Iris pigment epithelial cell (primary cell): ENCODE measurements around the gene HDAC2.
"Not testable (repeated sequence)": the region's sequence is repeated elsewhere in the genome, so short reads cannot be mapped to it uniquely, and the experiment has no call there.

Source experiments
- DNase-seq: peaks from one replicate; pipeline ENCODE4 v3.0.0-alpha.2; 2011; ENCODE audit warnings: low read depth

The HDAC2 gene

DNA sequence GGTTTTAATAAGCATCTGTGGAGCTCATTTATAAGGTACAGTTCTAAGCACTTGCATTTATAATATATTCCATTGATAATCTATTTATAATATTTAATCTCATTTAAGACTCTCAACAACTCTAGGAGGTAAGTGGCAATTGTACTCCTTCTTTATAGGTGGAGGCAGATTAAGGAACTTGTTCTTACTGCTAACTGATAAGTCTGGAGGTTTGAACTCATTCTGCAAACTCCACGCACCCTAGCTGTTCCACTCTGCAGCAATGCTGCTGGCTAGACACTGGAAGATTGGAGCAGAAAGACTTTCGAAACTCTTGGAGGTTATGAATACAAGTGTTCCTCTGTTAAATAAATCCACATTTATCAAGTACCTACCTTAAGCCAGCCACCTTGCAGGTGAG lies 793 bp upstream of the HDAC2 start:
- peak; percentile 23 for DNase-seq

DNA sequence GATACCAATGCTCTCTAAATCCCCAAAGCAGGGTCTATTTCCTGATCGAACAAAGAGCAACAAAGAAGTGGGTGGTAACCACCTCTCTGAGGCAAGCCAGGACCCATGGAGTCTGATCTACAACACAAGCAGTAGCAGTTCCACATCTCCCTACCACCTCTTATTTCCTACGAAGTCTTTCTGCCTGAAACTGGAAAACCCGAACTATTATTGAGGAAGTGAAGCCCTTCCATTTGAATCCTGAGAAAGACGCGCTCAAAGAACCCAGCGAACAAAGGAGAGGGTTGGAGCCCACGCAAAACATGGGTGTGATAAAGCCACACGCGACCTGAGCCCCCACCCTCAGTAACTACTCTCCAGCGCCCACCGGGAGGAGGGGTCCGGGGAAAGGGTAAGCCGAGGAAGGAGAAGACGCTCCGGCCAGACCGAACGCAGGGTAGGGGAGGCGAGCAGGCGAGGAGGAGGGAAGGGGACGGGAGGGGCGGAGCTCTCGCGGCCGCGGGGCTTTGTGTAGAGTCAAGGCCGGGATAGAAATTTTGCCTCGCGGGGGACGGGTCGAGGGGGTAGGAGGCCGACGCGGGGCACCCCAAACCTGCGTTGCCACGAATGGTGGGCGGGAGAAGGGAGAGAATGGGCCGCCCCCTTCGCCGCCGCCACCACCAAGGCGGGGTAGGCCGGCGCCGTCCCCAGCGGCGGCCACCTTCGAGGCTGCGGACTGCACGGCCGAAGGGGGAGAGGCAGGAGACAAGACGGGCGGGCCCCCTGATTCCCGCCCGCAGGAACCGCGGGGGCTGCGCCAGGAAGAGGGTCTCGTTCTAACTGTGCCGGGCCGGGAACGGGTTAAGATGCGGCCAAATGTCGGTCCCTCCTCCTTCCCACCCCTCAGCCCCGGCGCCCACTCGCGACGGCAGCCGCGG lies 802 bp downstream of the HDAC2 start:
- peak; percentile 50 for DNase-seq

DNA sequence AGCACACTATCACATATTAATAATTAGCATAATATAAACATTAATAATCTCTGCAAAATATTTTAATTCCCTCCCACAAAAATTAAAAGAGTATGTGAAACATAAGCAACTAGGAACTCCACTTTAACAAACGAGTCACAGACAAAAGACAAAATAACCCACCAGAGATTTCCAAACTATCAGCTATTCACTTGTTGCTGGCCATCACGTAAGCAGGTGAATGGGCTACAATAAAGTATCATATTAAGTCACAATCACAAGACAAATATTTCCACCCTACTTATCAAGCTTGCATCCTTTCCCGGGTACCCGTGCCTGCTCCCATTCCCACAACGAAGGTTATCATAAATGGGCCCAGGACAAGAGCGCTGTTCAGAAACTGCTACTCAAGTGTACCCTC lies 2.5 kb downstream of the HDAC2 start:
- no peak for DNase-seq

DNA sequence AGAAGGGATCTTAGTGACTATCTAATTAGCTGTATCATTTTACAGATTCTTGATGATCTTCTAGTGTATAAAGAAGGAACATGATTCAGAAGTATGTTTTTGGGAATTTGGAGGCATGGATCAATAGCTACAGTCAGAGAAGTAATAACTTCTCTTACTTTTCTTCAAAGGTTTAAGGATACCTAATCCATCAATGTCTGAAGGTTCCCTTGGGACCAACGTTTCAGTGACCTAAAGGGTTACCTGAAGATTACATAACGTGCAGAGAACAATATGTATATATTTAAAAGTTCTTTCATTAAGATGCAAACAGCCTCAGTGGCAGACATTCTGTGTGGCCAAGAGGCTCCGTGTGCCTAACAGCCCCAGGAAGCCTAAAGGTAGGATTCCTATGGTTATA lies 3.2 kb downstream of the HDAC2 start:
- DNase-seq, result no peak

DNA sequence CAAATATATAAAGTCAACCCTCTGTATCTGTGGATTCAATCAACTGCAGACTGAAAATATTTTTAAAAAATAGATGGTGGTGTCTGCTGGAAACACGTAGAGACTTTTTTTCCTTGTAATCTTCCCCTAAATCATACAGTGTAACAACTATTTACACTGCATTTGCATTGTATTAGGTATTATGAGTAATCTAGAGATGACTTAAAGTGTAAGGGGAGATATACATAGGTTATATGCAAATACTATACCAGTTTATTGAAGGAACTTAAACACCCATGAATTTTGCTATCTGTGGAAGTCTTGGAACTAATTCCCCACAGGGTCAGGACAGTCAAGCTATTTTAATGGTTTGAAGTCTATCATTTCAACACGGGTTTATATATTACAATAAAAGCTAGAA lies 10.2 kb downstream of the HDAC2 start:
- DNase-seq, result no peak

DNA sequence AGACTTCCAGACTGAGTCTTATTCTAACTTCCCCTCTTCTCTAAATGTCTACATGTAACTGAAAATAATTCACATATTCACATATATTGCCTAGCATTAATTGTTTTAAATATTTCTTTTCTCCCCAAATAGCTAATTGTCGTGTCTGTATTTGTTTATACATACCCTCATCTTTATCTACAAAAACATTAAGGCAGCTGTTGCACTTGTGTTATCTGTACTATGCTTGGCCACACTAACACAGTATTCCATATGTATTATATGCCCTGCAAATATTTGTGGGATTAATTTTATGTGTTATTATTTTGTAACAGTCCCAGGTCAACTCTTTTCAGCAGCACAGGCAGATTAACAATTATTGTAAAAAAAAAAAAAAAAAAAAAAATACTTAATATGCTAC lies 11.7 kb downstream of the HDAC2 start:
- DNase-seq, result no peak

DNA sequence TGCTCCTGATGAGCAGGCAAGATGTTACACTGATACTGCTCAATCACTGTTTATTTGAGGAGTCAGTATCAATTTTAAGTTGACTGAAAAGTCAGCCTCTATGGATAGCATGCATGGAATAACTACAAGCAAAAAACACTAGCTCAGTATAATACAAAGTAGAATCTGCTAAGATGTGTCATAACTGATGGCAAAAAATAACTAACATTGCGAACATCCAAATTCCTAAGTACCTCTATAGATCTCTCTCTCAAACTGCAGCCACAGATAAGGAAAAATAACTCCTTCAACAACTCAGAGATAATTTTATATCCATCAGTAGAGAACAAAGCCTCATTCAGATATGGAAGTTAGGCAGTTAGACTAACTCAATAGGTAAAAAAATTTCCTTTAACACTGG lies 16.3 kb downstream of the HDAC2 start:
- no peak for DNase-seq

DNA sequence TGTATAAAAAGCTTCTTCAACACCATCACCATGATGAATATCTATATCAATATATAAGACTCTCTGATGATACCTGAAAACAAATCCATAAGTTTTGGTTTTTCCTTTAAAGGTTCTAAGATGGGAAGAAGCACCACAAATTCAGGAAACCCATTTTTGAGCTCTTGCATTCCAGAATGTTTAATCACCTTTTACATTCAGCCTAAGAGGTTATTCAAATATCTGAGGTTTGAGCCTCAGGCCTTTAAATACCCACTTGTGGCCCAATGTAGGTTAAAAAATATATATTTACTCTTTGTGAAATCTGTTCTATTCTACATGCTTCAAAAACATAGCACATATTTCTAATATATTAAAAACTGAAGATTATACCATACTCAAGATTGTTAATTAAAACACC lies 17.6 kb downstream of the HDAC2 start:
- peak; percentile 47 for DNase-seq

DNA sequence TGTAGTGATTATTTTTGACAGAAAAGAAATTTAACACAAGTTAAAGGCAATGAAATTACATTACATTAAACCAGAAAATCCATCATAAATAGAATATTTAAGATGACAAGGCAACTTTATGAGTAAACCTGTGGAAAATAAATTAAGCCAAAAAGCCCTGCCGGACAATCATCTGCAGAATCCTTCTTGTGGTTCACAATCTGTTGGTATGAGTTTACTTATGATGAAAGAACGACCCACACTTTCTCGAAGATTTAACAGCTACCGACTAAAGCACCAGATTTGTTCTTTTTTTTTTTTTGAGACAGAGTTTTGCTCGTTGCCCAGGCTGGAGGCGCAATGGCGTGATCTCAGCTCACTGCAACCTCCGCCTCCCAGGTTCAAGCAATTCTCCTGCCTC lies 21.4 kb downstream of the HDAC2 start:
- DNase-seq, result peak; percentile 34

DNA sequence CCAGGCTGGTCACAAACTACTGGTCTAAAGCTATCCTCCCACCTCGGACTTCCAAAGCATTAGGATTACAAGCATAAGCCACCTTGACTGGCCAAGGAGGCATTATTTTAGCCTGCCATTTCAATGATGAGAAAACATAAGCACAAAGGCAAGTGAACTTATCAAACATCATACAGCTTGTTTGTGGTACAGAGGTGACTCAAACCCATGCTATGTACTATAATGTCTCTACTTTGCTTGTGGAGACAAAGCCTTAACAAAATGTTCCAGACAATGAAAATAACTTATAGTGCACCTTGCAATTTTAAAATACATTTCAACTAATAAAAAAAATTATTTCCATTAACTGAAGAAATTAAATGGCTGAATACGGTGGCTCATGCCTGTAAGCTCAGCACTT lies 26.2 kb downstream of the HDAC2 start:
- peak; percentile 69 for DNase-seq

DNA sequence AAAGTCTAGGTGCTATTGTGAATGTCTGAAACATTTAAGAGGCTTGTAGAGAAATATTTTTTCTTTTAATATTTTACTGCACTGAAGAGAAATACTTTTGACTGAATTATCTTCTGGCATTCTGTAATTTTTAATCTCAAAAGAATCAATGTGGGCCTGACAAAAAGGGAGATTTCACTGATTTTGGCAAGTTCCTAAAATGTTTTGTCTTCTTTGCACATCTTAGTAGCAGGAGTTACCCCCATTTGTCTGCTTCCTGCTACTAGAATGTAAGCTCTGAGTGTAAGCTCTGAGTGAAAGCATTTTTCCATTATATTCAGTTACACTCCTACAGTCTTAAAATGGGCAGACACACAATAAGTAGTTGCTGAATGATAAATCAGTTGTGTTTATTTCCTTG lies 31.1 kb downstream of the HDAC2 start:
- DNase-seq, result no peak

DNA sequence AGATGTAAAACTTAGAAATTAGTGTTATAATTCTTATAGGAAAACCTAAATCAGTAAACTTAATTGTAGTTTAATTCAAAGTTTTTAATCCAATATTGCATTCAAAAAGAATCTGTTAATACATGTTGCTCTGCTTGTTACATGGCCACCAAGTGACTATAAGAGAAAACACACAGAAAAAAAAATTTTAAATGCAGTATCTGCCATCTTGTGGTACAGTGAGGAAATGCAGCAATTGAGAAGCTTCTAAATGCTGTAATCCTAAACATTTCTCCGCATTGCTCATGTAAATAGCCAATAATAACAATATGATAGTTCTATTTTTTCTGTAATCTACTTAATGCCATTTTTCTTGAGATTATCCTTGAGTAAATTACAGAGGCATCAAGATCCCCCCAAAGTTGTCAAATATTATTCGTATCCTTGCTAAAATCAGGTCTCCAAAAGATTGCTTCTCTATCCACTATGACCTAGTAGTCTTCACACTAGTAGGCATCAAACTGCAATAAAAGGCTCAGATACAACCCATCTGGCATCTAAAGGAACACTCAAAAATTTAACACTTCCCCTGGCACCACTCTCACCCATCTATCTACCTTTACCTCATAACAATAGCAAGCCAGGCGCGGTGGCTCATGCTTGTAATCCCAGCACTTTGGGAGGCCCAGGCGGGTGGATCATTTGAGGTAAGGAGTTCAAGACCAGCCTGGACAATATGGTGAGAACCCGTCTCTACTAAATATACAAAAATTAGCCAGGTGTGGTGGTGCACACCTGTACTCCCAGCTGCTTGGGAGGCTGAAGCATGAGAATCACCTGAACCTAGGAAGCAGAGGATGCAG lies 34.6 kb downstream of the HDAC2 start:
- peak; percentile 66 for DNase-seq

DNA sequence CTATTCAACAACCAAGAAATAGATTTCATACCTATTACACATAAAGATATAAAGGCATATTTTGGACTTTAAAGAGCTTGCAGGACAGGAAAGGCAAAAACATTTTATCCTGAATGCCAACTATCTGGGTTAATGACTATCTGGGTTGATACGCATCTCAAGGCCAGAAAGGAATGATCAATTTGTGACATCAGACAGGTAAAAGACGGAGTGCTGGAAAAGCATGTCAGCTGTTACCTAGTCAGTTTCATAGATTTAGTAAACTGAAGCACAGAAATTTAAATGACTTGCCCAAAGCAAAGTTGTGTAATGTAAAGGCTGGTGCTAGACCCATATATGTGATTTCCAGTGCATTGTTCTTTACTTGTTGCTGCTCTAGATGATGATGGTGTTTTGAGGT lies 36.8 kb downstream of the HDAC2 start:
- DNase-seq, result no peak

DNA sequence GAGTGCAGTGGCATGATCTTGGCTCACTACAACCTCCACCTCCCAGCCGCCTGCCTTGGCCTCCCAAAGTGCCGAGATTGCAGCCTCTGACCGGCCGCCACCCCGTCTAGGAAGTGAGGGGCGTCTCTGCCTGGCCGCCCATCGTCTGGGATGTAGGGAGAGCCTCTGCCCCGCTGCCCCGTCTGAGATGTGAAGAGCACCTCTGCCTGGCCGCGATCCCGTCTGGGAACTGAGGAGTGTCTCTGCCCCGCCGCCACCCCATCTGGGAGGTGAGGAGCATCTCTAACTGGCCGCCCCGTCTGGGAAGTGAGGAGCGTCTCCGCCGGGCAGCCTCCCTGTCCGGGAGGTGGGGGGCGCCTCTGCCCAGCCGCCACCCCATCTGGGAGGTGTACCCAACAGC lies 39.0 kb downstream of the HDAC2 start:
- DNase-seq, result not testable (repeated sequence)

DNA sequence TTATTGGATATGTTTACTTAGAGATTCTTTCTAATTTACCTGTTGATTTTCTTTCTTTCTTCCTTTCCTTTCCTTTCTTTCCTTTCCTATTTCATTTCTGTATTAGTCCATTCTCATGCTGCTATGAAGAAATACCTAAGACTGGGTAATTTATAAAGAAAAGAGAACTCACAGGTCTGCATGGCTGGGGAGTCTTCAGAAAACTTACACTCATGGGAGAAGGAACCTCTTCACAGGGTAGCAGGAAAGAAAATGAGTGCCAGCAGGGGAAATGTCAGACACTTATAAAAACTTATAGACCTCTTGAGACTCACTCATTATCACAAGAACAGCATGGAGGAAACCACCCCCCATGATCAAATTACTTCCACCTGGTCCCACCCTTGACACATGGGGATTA lies 40.8 kb downstream of the HDAC2 start:
- no peak for DNase-seq

DNA sequence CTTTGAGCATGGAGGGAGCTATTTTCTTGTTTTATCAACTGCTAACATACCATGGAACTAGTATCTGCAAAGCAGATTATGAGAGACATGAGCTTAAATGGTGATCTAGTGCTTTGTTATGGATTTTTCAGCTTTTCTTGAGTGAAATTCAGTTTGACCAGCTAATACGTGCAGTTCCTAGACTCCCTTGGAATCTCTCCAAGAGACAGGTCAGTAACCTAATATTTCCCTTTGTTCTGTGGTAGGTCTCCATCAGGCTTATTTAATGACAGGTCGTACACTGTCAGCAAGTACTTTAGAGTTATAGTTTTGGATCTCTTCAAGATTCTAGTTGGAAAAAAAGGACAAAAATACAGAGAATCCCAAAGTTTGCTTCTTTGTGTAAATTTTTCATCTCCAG lies 43.9 kb downstream of the HDAC2 start:
- peak; percentile 27 for DNase-seq

DNA sequence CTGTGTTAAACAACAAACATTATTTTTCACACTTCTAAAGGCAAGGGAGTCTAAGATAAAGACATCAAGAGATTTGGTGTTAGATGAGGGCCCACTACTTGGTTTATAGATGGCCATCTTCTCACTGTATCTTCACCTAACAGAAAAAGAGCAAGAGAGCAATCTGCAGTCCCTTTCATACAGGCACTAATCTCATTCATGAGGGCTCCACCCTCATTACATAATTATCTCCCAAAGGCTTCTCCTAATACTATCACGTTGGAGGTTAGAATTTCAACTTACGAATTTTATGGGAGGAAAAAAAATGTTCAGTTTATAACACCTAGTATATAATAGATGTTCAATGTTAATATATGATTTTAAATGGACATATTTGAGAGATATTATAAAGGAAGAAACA lies 45.6 kb downstream of the HDAC2 start:
- DNase-seq, result no peak

DNA sequence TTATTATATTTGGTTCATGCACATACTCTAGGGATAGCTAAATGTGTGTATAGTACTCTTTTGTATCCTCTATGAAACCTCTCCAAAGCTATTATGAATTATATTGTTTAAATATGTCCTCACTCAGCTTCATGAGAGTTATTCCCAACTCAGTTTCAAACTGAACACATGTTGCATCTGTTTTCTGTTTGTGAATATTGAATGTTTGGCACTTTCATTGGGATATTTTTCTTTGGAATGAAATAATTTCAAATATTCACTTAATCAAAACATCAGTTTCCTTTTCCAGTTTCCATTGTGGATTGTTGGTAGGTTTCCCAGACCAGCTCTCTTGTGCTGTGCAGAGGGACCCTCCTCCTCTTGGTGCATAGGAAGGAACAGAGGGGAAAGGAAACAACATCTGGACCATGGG lies 46.6 kb downstream of the HDAC2 start:
- DNase-seq, result no peak

DNA sequence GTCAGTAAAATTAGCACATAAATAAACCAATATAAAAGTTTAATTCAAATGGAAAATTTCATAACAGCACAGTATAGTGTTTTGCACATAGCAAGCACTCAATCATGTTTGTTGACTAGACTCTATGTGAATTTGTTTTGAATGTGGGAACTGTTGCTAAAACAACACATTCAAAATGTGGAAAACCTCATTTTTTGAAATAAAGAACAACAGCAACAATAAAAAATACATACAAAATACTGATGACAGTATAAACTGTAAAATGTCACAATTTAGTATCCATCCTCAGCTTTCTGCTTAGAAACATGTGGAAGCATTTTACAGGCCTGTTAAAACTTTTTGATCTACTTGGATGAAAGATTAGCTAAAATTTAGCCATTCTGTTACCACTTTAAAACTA lies 47.4 kb downstream of the HDAC2 start:
- DNase-seq, result no peak

DNA sequence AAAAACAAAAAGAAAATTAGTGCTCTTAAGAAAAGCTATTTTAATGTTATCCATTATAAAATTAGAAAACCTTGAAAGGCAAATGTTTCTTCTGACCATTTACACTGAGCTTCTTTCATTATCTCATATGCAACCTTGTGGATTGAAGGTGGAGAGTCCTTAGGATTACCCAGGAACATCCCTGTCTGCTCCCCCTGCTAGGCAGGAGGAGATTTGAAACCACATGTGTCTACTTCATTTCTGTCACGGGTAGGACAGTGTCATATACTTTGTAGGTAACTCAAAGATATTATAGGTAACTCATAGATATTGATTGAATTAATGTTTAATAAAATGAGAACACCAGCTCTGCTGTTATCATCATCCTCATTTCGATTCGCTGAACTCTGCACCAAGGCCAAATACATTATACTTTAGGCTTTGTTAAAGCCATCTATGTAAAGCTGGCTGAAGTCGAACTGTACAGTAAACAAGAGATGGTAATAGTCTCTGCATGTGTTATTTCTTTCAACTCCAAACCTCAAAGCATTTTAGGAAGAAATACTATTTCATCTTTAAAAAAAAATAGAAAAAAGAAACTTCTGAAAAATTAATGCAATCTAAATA lies 49.5 kb downstream of the HDAC2 start:
- DNase-seq, result no peak

DNA sequence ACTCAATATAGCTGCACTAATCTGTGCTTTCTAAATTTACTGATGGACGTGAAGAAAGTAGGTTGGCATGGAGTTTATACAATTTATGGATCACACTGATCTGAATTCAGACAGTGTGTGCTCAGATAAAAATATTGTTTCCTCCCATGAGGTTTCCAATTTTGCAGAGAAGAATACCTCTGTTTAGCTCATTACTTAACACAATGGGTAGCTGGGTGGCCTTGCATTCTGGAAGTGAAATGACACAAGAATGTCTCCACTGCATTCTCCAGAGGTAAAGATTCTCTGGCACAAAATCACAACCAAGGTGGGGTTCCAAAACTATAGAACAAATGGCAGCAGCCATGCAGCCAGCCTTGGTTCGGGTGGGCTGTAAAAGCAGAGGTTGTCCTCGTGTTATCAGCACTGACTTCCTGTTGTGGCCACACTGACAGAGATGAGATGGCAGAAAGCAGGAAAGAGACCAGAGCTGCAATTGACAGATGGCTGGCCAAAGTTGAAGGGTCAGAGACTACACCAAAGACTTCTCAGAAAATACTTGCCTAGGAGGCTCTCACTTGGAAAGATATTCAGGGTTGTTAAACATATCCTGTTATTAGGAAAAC lies 50.2 kb downstream of the HDAC2 start:
- no peak for DNase-seq

DNA sequence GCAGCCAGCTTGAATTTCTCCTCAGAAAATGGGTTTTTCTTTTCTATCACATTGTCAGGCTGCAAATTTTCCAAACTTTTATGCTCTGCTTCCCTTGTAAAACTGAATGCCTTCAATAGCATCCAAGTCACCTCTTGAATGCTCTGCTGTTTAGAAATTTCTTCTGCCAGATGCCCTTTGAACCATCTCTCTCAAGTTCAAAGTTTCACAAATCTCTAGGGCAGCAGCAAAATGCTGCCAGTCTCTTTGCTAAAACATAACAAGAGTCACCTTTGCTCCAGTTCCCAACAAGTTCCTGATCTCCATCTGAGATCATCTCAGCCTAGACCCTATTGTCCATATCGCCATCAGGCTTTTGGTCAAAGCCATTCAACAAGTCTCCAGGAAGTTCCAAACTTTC lies 60.7 kb downstream of the HDAC2 start:
- not testable (repeated sequence) for DNase-seq
